ENCODE results near the gene MDN1.

DNA sequence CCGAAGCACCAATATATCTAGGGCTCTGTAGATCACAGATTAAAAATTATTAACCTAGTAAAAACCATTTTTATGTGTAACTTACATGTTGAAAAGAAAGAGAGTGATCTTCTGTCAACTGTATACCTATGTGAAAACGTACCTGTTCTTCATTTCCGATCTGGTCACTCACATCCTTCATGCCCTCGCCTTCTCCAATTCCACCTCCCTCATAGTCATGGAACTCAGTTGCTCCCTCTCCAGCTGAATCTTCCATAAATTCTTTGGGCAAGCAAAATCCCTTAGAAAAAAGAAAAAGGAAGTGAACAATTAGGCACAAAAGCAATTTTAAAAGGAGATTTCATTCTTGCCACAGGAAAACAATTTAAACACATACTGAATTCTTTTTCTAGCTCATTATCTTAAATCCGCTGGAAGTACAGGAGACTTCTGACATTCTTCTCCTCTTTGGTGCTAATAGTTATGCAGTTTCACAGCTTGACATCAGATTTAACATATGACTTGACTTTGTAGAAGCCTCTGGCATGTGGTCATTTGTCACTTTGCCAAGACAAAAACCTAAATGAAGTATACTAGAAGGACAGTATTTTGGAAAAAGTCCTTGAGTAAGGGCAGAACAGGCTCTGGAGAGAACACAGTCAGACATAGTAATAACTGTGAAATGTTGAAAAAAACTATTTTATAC lies 151.6 kb downstream of the MDN1 start:
- TF ChIP-seq CTCF (IDR thresholded peaks at IDR 0.05) (no peak), EZH2 (IDR thresholded peaks at IDR 0.05; ENCODE audit: borderline replicate concordance, insufficient read depth, low read depth, low read length, poor library complexity, severe bottlenecking) (no peak)
